Measurements from ENCODE around the gene CFAP100.

Gene CFAP100

DNA sequence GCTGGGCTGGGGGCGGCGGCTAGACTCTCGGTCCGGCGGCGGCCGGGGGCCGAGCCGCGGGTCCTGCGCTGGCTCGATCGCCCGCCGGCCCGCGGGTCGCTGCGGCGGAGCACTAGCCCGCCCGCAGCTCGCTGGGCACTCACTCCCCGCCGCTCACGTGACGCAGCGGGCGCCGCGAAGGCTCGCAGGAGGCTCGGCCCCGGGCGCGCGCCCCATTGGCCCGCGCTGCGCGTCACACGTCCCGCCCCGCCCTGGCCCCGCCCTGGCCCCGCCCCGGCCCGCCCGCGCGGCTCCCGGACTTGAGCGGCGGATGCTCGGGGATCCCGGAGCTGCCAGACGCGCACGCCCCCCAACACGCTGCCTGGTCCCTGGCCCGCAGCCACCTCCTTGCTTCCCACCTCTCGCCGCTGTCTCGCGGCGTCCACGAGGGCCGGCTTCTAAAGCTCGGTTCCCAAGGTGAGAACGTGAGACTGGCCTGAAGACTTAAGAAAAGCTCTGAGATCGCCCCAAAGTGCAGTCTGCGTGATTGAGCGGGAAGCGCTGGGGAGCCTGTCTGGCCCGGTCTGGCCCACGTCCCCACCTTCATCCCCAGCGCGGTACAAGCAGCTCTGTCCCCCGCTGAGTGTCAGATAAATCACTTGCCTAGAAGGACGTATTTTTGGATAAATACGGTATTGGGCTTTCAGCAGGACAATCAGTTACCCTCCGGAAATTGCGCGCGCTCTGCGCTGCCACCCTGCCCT, 37.2 kb upstream of the CFAP100 start, which contains the start of gene KLF15:
Gene KLF15, minus strand, starts transcription at position 114 of the 743 bp plus-strand sequence. CDS start 4,486 bp downstream, outside the sequence.
- Histone ChIP-seq H2AFZ (ENCODE audit: low read length) (no peak within 1 kb of the TSS), H3K4me2 (ENCODE audit: low read length) (peak within 1 kb of the TSS; percentile 85), H3K27me3 (ENCODE audit: insufficient read depth, low read length) (no peaks in the 10 kb centered on the region)

DNA sequence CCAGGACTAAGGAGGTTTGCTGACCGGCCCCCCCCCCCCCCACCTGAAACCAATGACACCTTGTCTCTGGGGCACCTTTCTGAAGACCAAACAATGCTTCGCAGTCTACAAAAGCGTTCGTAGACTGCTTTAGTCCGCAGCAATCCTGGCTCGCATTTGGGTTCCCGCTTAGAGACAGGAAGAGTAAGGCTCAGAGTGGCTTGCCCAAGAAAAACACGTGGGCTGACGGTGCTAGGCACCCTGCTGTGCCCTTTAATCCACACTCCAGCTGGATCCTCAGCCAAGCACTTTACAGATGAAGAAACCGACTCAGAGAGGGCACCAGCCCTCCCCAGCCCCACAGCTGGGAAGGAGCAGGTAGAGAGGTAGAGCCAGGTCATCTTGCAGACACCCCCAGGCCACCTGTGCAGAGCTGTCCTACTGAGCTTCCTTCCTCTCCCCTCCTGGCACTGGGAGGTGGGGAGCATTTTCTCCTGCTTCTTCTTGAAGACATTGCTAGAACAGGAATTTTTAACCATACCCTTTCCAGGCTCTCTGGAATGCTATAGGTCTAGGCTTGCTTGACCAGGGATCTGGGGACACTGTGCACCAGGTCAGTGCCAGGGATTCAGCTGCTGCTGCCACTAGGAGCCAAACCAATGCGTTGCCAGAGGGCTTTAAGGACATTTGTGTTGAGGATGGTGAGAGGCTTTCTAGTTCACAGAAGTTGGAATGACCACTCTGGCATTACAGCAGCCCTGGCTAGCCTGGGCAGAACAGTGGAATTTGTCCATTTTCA, 36.5 kb upstream of the CFAP100 start:
- Histone ChIP-seq H3K27ac (ENCODE audit: low read depth, low read length, poor library complexity, severe bottlenecking) (no peak overlapping the region), H3K9me3 (ENCODE audit: low read length) (no peaks in the 10 kb centered on the region), H3K9ac (ENCODE audit: low read length) (no peak overlapping the region)

More for the DNA sequence above, 37.2 kb upstream of the CFAP100 start, which contains the start of gene KLF15:
- H3K9me3 ChIP-seq (ENCODE audit: low read length) = no peaks in the 10 kb centered on the region
- H3K4me3 ChIP-seq (ENCODE audit: low read depth, low read length, poor library complexity, severe bottlenecking) = peak within 1 kb of the TSS; percentile 58
- H3K79me2 ChIP-seq (ENCODE audit: insufficient read depth, low read length) = no peaks in the 10 kb centered on the region
- H3K4me1 ChIP-seq (ENCODE audit: insufficient read depth, low read length, severe bottlenecking) = peaks cover 12% of the 10 kb centered on the region
- peak within 1 kb of the TSS; percentile 42 for H3K9ac ChIP-seq (ENCODE audit: low read length)
- no peaks in the 10 kb centered on the region for H3K36me3 ChIP-seq (ENCODE audit: insufficient read depth, low read length)
- no peaks in the 10 kb centered on the region for H4K20me1 ChIP-seq (ENCODE audit: insufficient read depth, low read length)
- TF ChIP-seq EZH2 (IDR thresholded peaks at IDR 0.05; ENCODE audit: borderline replicate concordance, low read length) = no peak
- TF ChIP-seq, protein P1, sequence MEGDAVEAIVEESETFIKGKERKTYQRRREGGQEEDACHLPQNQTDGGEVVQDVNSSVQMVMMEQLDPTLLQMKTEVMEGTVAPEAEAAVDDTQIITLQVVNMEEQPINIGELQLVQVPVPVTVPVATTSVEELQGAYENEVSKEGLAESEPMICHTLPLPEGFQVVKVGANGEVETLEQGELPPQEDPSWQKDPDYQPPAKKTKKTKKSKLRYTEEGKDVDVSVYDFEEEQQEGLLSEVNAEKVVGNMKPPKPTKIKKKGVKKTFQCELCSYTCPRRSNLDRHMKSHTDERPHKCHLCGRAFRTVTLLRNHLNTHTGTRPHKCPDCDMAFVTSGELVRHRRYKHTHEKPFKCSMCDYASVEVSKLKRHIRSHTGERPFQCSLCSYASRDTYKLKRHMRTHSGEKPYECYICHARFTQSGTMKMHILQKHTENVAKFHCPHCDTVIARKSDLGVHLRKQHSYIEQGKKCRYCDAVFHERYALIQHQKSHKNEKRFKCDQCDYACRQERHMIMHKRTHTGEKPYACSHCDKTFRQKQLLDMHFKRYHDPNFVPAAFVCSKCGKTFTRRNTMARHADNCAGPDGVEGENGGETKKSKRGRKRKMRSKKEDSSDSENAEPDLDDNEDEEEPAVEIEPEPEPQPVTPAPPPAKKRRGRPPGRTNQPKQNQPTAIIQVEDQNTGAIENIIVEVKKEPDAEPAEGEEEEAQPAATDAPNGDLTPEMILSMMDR (IDR thresholded peaks at IDR 0.05; ENCODE audit: low read length) = no peak
- H3K27ac ChIP-seq (ENCODE audit: low read depth, low read length, poor library complexity, severe bottlenecking) = no peak within 1 kb of the TSS
- H3F3A ChIP-seq (ENCODE audit: insufficient read depth, low read length) = no peaks in the 10 kb centered on the region
- no peaks in the 10 kb centered on the region for H3K9me2 ChIP-seq (ENCODE audit: low read depth, low read length)

DNA sequence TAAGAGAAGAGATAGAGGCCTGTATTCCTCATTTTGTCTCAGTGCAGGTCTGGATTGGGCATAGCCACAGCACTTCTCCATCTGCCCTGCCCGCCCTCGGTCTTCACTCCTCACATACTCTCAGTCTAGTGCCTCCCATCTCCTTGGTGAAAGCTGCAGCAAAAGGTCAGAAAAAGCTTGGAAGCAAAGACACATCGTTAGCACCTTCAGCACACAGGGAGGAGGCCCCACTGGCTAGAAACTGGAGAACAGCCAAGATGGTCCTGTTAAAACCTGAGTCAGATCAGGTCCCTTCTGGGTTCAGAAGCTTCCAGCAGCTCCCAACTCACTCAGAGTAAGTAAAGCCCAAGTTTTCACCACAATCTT, 35.9 kb upstream of the CFAP100 start:
- Histone ChIP-seq H3K27ac (ENCODE audit: low read depth, low read length, poor library complexity, severe bottlenecking) (no peak overlapping the region), H3K79me2 (ENCODE audit: insufficient read depth, low read length) (no peaks in the 10 kb centered on the region), H3K27me3 (ENCODE audit: insufficient read depth, low read length) (no peaks in the 10 kb centered on the region), H2AFZ (ENCODE audit: low read length) (no peak overlapping the region), H3K9me2 (ENCODE audit: low read depth, low read length) (no peaks in the 10 kb centered on the region), H3K4me1 (ENCODE audit: insufficient read depth, low read length, severe bottlenecking) (peaks cover 12% of the 10 kb centered on the region), H3K4me2 (ENCODE audit: low read length) (no peak overlapping the region), H3K36me3 (ENCODE audit: insufficient read depth, low read length) (no peaks in the 10 kb centered on the region), H4K20me1 (ENCODE audit: insufficient read depth, low read length) (no peaks in the 10 kb centered on the region), H3K9ac (ENCODE audit: low read length) (no peak overlapping the region), H3F3A (ENCODE audit: insufficient read depth, low read length) (no peaks in the 10 kb centered on the region), H3K4me3 (ENCODE audit: low read depth, low read length, poor library complexity, severe bottlenecking) (no peak overlapping the region), H3K9me3 (ENCODE audit: low read length) (no peaks in the 10 kb centered on the region)
- TF ChIP-seq EZH2 (IDR thresholded peaks at IDR 0.05; ENCODE audit: borderline replicate concordance, low read length) = no peak
- TF ChIP-seq, protein P1 (IDR thresholded peaks at IDR 0.05; ENCODE audit: low read length) = no peak

More for the DNA sequence above, 36.5 kb upstream of the CFAP100 start:
- Histone ChIP-seq H4K20me1 (ENCODE audit: insufficient read depth, low read length) (no peaks in the 10 kb centered on the region), H3K27me3 (ENCODE audit: insufficient read depth, low read length) (no peaks in the 10 kb centered on the region), H3F3A (ENCODE audit: insufficient read depth, low read length) (no peaks in the 10 kb centered on the region), H2AFZ (ENCODE audit: low read length) (no peak overlapping the region), H3K79me2 (ENCODE audit: insufficient read depth, low read length) (no peaks in the 10 kb centered on the region), H3K4me2 (ENCODE audit: low read length) (peak overlapping the region; percentile 85; the same call in 1 of the 2 replicates), H3K4me1 (ENCODE audit: insufficient read depth, low read length, severe bottlenecking) (peaks cover 12% of the 10 kb centered on the region), H3K4me3 (ENCODE audit: low read depth, low read length, poor library complexity, severe bottlenecking) (no peak overlapping the region), H3K36me3 (ENCODE audit: insufficient read depth, low read length) (no peaks in the 10 kb centered on the region), H3K9me2 (ENCODE audit: low read depth, low read length) (no peaks in the 10 kb centered on the region)
- TF ChIP-seq, protein P1 (IDR thresholded peaks at IDR 0.05; ENCODE audit: low read length) = no peak
- no peak for TF ChIP-seq EZH2 (IDR thresholded peaks at IDR 0.05; ENCODE audit: borderline replicate concordance, low read length)

All from OCI-LY1 (cell line).